Measurements from ENCODE around the gene SHB. TPM values are rescaled to one million over a fixed set of nuclear protein-coding genes. Genes with fewer than 3 reads are reported as not detected.

Gene SHB
- total and polyA plus RNA-seq, 8 donors = 3.5 to 37.7 (median 8.5) TPM

DNA sequence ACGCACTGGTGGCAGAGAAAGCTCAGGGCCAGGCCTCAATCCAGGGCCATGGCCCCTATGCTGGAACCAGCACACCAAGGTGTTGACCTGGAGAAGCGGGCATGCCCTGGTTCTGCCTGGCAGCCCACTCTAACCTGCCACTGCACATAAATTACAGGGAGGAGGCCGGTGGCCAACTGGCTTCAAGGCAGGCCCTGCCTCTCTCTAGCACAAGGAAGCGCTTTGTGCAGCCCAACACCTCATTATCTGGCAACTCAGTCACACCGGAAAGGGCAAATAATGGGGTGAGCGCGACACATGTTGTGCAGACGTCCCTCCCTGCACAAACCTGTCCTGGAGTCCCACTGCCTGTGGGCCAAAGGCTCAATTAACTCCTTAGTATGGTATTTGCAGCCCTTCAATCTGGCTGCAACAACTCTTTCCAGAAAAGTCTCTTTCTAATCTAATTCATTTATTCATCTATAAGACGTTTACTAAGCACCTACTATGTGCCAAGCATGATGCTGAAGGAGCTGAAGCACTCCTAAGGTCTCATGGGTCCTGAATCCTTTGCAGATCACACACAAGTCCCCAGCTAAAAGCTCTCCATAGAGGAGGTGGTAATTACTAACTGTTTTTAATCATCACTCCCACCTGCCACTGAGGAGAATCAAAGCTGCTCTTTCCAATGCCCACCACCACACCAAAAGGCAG, 24.9 kb downstream of the SHB start:
- WGBS, 5 donors = 33 to 47% (median 35%) methylated on average over 7 to 9 of the region's 9 CpGs
- peak; percentile 71 to 72 for DNase-seq
- Histone ChIP-seq H3K9me3 (no peaks in the 10 kb centered on the region), H3K36me3 (no peaks in the 10 kb centered on the region), H3K27ac (peak overlapping the region; percentile 53 to 60 (median 56)), H3K4me1 (peaks cover 63 to 99% (median 81%) of the 10 kb centered on the region in 4 donors), H3K4me3 (no peak overlapping the region), H3K27me3 (no peaks in the 10 kb centered on the region)
- no peak for TF ChIP-seq EP300 (IDR thresholded peaks at IDR 0.05)
- peak in 1 of 3 donors; percentile 71 for TF ChIP-seq POLR2AphosphoS5 (IDR thresholded peaks at IDR 0.05)
- intact Hi-C loops (cut with DNase I; ENCODE audit: low total_unique reads) = no loop called here

GRCh38 chr9:38042626-38043357, 26.2 kb downstream of the SHB start:
- no peaks in the 10 kb centered on the region for H3K36me3 ChIP-seq
- peaks cover 61 to 99% (median 81%) of the 10 kb centered on the region in 4 donors for H3K4me1 ChIP-seq
- H3K9me3 ChIP-seq = no peaks in the 10 kb centered on the region
- peak overlapping the region in 3 of 5 donors; percentile 44 to 56 (median 55) for H3K27ac ChIP-seq
- WGBS, 5 donors = 67 to 74% (median 71%) methylated on average over 8 of the region's 8 CpGs
- no peak for TF ChIP-seq POLR2A (IDR thresholded peaks at IDR 0.05)
- TF ChIP-seq EP300 (IDR thresholded peaks at IDR 0.05) = no peak
- TF ChIP-seq POLR2AphosphoS5 (IDR thresholded peaks at IDR 0.05) = no peak
- TF ChIP-seq CTCF (IDR thresholded peaks at IDR 0.05) = no peak
- intact Hi-C loops (cut with DNase I; ENCODE audit: low total_unique reads) = no loop called here
- DNase-seq = no peak
- H3K27me3 ChIP-seq = no peaks in the 10 kb centered on the region
- no peak overlapping the region for H3K4me3 ChIP-seq

DNA sequence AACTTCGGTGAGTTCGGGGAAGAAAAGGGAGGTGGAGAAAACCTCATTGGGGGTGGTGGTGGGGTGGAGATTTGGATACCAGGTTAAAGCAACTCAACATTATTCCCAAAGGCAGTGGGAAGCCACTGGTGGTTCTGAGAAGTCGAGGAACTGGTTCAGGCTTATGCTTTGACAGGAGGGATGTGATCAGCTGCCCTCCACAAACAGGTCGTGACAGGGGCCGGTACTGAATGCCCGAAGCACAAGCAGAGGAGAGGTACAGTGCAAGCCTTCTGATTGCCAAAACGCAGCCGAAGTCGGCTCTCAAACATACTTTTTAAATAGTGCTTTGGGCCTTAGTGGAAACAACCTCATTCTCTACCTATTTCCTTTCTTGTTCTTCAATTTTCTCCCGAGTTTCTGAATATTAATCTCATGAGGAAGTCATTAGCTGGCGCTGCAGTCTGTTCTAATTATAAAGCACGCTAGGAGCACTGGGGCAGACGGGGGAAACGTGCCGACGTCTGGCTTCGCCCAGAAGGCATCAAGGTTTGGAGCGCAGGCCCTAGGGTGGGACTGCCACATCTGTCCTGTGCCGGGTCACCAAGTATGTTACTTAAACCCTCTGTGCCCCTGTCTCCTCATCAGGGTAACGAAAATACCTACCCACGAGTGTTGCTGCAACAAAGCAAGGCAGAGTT, 27.3 kb downstream of the SHB start:
- no peak for DNase-seq
- intact Hi-C loops (cut with DNase I; ENCODE audit: low total_unique reads) = no loop called here
- Histone ChIP-seq H3K27ac (peak overlapping the region in 3 of 5 donors; percentile 18 to 55 (median 44)), H3K9me3 (no peaks in the 10 kb centered on the region), H3K36me3 (no peaks in the 10 kb centered on the region), H3K27me3 (no peaks in the 10 kb centered on the region), H3K4me3 (no peak overlapping the region), H3K4me1 (peaks cover 50 to 95% (median 75%) of the 10 kb centered on the region in 4 donors)
- 58 to 66% (median 64%) methylated on average over 21 of the region's 21 CpGs for WGBS, 5 donors
- TF ChIP-seq POLR2A (IDR thresholded peaks at IDR 0.05) = no peak
- TF ChIP-seq POLR2AphosphoS5 (IDR thresholded peaks at IDR 0.05) = no peak
- TF ChIP-seq CTCF (IDR thresholded peaks at IDR 0.05) = no peak

DNA sequence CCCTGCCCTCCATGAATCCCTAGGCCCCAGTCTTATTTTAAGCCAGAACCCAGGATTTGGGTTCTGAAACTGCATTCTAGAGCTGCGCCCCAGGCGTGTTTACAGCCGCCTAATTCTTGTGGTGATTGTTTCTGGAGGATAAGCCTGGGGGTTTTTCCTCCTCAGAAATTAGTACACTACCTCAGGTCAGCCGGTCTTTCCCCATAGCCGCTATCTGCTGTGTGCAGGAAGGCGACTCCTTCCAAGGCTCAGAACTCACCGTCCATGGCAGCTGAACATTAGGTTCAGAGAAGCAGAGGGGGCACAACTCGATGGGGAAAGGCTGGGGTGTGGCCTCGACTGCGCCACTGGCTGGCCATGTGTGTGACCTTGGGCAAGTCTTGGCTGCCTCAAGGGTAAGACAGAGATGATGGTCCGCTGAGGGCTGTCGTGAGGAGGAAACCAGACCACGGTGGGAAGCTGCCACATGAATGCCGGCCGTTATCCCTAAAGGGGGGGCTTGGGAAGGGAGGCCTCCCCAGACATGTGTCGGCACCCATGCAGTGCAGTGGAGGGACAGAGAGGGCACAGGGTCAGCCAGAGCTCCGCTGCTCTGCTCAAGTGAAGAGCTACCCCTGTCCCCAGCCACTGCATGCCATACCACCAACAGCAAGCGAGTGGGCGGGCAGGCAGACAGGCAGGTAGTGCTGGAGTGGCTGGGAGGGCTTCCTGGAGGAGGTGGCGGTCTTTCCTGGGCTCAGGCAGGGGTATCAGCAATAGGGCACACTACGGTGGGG, 28.9 kb downstream of the SHB start:
- Histone ChIP-seq H3K4me1 (peaks cover 37 to 93% (median 66%) of the 10 kb centered on the region in 4 donors), H3K36me3 (no peaks in the 10 kb centered on the region), H3K27ac (peak overlapping the region in 4 of 5 donors; percentile 0 to 61 (median 43)), H3K9me3 (no peaks in the 10 kb centered on the region), H3K27me3 (no peaks in the 10 kb centered on the region), H3K4me3 (no peak overlapping the region)
- no peak for DNase-seq
- WGBS, 5 donors = 74 to 83% (median 82%) methylated on average over 21 of the region's 21 CpGs
- intact Hi-C loops (cut with DNase I; ENCODE audit: low total_unique reads) = no loop called here
- TF ChIP-seq POLR2A (IDR thresholded peaks at IDR 0.05) = no peak
- TF ChIP-seq POLR2AphosphoS5 (IDR thresholded peaks at IDR 0.05) = no peak
- TF ChIP-seq EP300 (IDR thresholded peaks at IDR 0.05) = no peak
- TF ChIP-seq CTCF (IDR thresholded peaks at IDR 0.05) = no peak
